OCI-LY3 (cell line): ENCODE measurements around the gene IDH3A.

Source experiments
- H2AFZ ChIP-seq: fragments of 200-600, 300-600 bp; shearing (Covaris generic); 2 replicates; pipeline ENCODE4 v1.6.0; 2014; ENCODE audit warnings: antibody characterized with exemption, low read depth, low read length
- H3K27ac ChIP-seq: fragments of 200-600, 300-600 bp; sonication (generic); 2 replicates; pipeline ENCODE4 v1.5.1; 2014; ENCODE audit warnings: mild to moderate bottlenecking, low read length, moderate library complexity, mixed read lengths
- H3K27me3 ChIP-seq: fragments of 200-600, 300-600 bp; sonication (generic); 2 replicates; pipeline ENCODE4 v1.6.1; 2014; ENCODE audit warnings: low read depth, low read length, mixed read lengths
- H3K36me3 ChIP-seq: fragments of 200-600, 300-600 bp; sonication (generic); replicated peaks from 2 replicates; pipeline ENCODE3; 2014; ENCODE audit warnings: low read depth, low read length, mixed read lengths
- H3K4me1 ChIP-seq: fragments of 300-600, 200-600 bp; sonication (generic); 2 replicates; pipeline ENCODE4 v1.6.1; 2014; ENCODE audit warnings: low read length, mixed read lengths
- H3K4me2 ChIP-seq: fragments of 200-600, 300-600 bp; sonication (generic); 2 replicates; pipeline ENCODE4 v1.6.1; 2014; ENCODE audit warnings: low read length, mixed read lengths
- H3K4me3 ChIP-seq: fragments of 300-600, 200-600 bp; sonication (generic); 2 replicates; pipeline ENCODE4 v1.5.1; 2014; ENCODE audit warnings: antibody characterized with exemption, mild to moderate bottlenecking, low read length, moderate library complexity
- H3K79me2 ChIP-seq: fragments of 300-600, 200-600 bp; shearing (Covaris generic); 2 replicates; pipeline ENCODE4 v1.6.1; 2014; ENCODE audit warnings: mild to moderate bottlenecking, low read length, mixed read lengths
- H3K9ac ChIP-seq: fragments of 300-600, 200-600 bp; shearing (Covaris generic); 2 replicates; pipeline ENCODE4 v1.6.0; 2014; ENCODE audit warnings: mild to moderate bottlenecking, low read length, moderate library complexity
- H3K9me3 ChIP-seq: fragments of 200-600, 300-600 bp; shearing (Covaris generic); 2 replicates; pipeline ENCODE4 v1.6.1; 2014; ENCODE audit warnings: low read length, mixed read lengths; ENCODE audit not compliant: insufficient read depth
- H4K20me1 ChIP-seq: fragments of 200-600, 300-600 bp; sonication (generic); 2 replicates; pipeline ENCODE4 v1.6.1; 2016; ENCODE audit warnings: low read length, mixed read lengths; ENCODE audit not compliant: insufficient read depth
- EZH2phosphoT487 ChIP-seq: fragments of 200-600 bp; shearing (Covaris generic); IDR thresholded peaks from 2 replicates; pipeline ENCODE4 v1.6.1; 2018; ENCODE audit warnings: antibody characterized with exemption, mixed run types, low read depth
- TF ChIP-seq, protein P1 (sequence below): fragments of 200-600, 300-600 bp; sonication (generic); IDR thresholded peaks from 2 replicates; pipeline ENCODE4 v1.5.1; 2014; ENCODE audit warnings: antibody characterized with exemption, low read length, low read depth

IDH3A gene

DNA sequence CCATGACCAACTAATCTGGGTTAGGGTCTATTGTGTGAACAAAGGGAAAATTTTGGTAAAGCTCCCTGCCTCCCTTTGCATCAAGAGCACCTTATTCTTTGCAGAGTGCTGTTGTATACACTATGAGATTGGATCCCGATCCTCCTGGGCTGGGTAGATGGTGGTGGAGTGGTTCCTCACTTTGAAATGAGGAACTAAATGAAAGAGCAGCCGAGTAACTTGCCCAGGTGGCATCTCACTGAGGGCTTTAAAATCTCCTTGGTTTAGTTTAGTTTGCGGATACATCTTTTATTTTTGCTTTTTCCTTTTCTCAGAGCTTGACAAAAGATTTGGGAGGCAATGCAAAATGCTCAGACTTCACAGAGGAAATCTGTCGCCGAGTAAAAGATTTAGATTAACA is 19.4 kb downstream of the IDH3A start:
- H3K9me3 ChIP-seq = peaks cover 7% of the 10 kb centered on the region; the same call in 1 of the 2 replicates
- H3K27ac ChIP-seq = peak overlapping the region; percentile 97
- peak overlapping the region; percentile 79 for H3K9ac ChIP-seq
- H2AFZ ChIP-seq = no peak overlapping the region
- peaks cover 39% of the 10 kb centered on the region for H3K79me2 ChIP-seq
- peaks cover 60% of the 10 kb centered on the region for H3K36me3 ChIP-seq
- peak overlapping the region; percentile 66 for H3K4me2 ChIP-seq
- TF ChIP-seq, protein P1, sequence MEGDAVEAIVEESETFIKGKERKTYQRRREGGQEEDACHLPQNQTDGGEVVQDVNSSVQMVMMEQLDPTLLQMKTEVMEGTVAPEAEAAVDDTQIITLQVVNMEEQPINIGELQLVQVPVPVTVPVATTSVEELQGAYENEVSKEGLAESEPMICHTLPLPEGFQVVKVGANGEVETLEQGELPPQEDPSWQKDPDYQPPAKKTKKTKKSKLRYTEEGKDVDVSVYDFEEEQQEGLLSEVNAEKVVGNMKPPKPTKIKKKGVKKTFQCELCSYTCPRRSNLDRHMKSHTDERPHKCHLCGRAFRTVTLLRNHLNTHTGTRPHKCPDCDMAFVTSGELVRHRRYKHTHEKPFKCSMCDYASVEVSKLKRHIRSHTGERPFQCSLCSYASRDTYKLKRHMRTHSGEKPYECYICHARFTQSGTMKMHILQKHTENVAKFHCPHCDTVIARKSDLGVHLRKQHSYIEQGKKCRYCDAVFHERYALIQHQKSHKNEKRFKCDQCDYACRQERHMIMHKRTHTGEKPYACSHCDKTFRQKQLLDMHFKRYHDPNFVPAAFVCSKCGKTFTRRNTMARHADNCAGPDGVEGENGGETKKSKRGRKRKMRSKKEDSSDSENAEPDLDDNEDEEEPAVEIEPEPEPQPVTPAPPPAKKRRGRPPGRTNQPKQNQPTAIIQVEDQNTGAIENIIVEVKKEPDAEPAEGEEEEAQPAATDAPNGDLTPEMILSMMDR = no peak
- TF ChIP-seq EZH2phosphoT487 = no peak
- H3K4me1 ChIP-seq = peaks cover 75% of the 10 kb centered on the region
- H4K20me1 ChIP-seq = no peaks in the 10 kb centered on the region
- no peaks in the 10 kb centered on the region for H3K27me3 ChIP-seq
- no peak overlapping the region; the same call in 1 of the 2 replicates for H3K4me3 ChIP-seq

DNA sequence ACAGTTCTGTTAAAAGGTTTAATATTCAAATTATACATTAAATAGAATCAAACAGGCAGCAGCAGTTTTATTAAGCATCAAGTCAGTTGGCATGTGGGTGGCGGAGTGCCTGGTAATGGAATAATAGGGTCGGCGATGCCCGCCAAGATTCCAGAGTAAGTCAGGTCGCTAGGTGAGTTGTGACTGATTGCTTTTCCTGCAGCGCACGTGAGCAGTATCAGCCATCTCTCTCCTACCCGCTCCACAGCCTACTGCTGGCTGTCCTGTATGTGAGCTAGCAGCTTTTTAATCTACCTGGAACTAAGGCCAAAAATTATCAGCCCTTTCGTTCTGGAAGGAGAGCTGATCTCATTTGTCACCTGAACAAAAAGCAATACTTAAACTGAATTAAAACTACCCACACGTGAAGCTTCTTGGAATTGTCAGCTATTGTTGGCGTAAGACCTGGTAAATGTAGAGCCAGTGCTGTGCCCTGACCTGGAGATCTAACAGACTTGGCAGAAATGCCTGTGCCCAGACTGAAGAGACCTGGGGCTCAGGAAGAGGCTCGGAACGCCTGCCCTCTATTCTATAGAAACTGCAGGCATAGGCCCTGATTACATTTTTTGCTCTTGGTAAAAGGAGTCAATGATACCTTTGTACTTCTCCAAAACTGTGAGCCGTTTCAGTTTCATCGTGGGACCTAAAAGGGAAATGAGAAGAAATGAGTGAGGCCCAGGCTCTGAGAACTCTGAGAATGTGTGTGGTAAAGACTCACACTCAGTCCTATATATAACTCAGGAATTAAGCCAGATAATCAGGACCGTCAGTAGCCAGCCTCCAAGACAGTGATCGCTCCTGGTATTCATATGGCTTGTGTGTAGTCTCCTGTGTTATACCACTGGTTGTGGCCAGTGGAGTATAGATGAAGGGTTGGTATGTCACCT is 21.9 kb downstream of the IDH3A start:
- Histone ChIP-seq H3K36me3 (peaks cover 47% of the 10 kb centered on the region), H4K20me1 (no peaks in the 10 kb centered on the region), H2AFZ (no peak overlapping the region), H3K27ac (peak overlapping the region; percentile 97), H3K4me3 (peak overlapping the region; percentile 23; the same call in 1 of the 2 replicates), H3K79me2 (peaks cover 31% of the 10 kb centered on the region), H3K27me3 (no peaks in the 10 kb centered on the region), H3K4me1 (peaks cover 95% of the 10 kb centered on the region), H3K9ac (peak overlapping the region; percentile 79), H3K4me2 (peak overlapping the region; percentile 60), H3K9me3 (peaks cover 7% of the 10 kb centered on the region; the same call in 1 of the 2 replicates)
- TF ChIP-seq, protein P1 = no peak
- no peak for TF ChIP-seq EZH2phosphoT487

DNA sequence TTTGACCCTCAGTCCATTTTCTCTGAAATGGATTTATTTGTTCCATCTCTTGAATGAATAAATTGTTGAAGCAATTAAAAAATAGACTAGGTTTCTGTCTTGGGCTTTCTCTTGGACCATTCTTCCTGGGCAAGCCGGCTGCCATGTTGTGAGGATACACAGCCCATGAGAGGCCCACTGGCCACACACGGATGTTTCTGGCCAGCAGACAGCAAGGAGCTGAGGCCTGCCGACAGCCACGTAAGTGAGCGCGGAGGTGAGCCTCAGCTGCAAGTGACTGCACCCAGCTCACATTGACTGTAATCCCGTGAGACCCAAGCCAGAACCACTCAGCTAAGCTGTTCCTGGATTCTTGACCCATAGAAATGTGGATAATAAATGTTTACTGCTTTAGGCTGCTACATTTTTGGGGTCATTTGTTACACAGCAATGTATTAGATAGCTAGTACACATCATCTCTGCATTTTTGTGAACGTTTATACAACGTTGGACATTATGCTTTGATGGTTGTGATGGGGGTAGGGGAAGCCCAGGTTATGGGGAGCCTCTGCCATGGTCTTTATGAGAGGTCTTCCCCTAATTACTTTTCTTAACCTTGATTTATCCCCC is 22.8 kb downstream of the IDH3A start:
- no peak overlapping the region for H2AFZ ChIP-seq
- peak overlapping the region; percentile 23; the same call in 1 of the 2 replicates for H3K4me3 ChIP-seq
- no peaks in the 10 kb centered on the region for H4K20me1 ChIP-seq
- peaks cover 87% of the 10 kb centered on the region for H3K4me1 ChIP-seq
- peaks cover 7% of the 10 kb centered on the region; the same call in 1 of the 2 replicates for H3K9me3 ChIP-seq
- peak overlapping the region; percentile 97 for H3K27ac ChIP-seq
- peak overlapping the region; percentile 60 for H3K4me2 ChIP-seq
- no peaks in the 10 kb centered on the region for H3K27me3 ChIP-seq
- H3K9ac ChIP-seq = peak overlapping the region; percentile 79
- TF ChIP-seq, protein P1 = no peak
- TF ChIP-seq EZH2phosphoT487 = no peak
- H3K79me2 ChIP-seq = peaks cover 24% of the 10 kb centered on the region
- H3K36me3 ChIP-seq = peaks cover 40% of the 10 kb centered on the region

DNA sequence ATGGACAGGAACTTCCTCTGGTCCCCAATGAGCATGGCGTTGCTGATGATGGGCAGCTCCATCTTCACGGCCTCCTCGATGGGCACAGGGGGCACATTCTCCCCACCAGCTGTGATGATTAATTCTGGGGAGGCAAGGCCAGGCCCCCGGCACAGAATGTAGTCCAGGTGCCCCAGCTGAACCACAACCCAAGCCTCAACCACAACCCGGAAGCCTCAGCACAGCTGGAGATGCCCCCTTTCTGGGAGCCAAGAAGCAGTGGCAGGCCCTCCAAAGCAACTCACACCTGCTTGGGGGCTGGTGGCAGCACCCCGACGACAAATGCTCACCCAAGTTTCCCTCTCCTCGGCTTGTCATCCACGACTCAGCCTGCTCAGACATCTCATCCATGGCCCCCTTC is 25.2 kb downstream of the IDH3A start:
- H3K36me3 ChIP-seq = peaks cover 33% of the 10 kb centered on the region
- no peaks in the 10 kb centered on the region for H4K20me1 ChIP-seq
- no peaks in the 10 kb centered on the region for H3K27me3 ChIP-seq
- peaks cover 72% of the 10 kb centered on the region for H3K4me1 ChIP-seq
- H3K79me2 ChIP-seq = peaks cover 15% of the 10 kb centered on the region
- H3K27ac ChIP-seq = peak overlapping the region; percentile 97
- peak overlapping the region; percentile 37; the same call in 1 of the 2 replicates for H3K9ac ChIP-seq
- H3K4me3 ChIP-seq = no peak overlapping the region
- TF ChIP-seq, protein P1 = no peak
- TF ChIP-seq EZH2phosphoT487 = no peak
- no peak overlapping the region for H2AFZ ChIP-seq
- H3K4me2 ChIP-seq = peak overlapping the region; percentile 36
- peaks cover 7% of the 10 kb centered on the region; the same call in 1 of the 2 replicates for H3K9me3 ChIP-seq
